HG02943 (cell line): ENCODE measurements around the gene ZNF514.
"Not testable (repeated sequence)": the region's sequence is repeated elsewhere in the genome, so short reads cannot be mapped to it uniquely, and the experiment has no call there.

Experiments used
- ATAC-seq: cut with Tn5 transposase; IDR thresholded peaks from one replicate; pipeline ENCODE4 v1.9.1; 2021; ENCODE audit warnings: mild to moderate bottlenecking, low read depth, moderate library complexity; ENCODE audit not compliant: unreplicated experiment

Gene ZNF514

DNA sequence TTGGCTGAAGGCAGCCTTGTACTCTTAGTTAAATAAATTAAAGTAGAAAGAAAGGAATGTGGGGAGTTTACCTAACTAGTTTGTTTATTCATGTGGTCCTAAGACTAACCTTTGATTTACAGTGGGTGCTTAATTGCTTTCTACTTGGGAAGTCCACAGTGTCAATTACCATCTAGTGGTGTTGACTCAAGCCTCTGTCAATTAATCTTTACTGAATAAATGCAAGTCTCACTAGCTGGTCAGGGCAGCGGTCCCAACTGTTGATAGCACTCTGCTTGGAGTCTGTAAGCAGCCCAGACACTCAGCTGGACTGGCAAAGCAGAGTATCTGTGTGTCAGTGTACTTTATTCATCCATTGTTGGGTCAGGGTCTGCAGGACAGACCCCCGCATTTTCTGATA, 15.8 kb downstream of the ZNF514 start:
- no peak for ATAC-seq

DNA sequence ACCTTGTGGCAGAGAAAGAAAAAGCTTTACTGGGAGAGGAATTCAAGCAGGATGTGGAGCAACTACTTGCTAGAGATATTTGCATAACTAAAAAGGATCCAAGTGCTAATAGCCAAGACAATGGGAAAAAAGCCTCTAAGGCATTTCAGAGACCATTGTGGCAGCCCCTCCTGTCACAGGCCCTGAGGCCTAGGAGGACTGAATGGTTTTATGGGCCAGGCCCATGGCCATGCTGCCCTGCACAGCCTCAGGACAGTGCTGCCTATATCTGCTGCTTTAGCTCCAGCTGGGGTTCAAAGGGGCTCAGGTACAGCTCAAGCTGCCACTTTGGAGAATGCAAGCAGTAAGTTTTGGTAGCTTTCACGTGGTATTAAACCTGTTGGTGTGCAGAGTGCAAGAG, 20.9 kb downstream of the ZNF514 start:
- ATAC-seq: no peak

DNA sequence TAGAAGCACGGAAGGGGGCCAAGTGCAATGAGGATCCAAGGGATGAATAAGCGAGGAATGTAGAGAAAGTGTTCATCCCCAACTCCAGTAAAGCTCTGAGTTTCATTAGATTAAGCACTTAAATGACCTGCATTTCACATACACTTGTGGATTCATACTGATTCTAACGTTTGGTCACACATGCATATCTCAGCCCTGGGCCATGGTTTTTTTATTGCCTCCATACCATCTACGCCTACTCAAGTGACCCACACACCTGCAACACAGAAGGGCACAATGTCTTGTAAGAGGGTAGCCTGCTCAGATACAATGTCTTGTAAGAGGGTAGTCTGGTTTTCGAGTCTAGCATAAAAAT, 37.5 kb downstream of the ZNF514 start:
- peak; percentile 27 for ATAC-seq

DNA sequence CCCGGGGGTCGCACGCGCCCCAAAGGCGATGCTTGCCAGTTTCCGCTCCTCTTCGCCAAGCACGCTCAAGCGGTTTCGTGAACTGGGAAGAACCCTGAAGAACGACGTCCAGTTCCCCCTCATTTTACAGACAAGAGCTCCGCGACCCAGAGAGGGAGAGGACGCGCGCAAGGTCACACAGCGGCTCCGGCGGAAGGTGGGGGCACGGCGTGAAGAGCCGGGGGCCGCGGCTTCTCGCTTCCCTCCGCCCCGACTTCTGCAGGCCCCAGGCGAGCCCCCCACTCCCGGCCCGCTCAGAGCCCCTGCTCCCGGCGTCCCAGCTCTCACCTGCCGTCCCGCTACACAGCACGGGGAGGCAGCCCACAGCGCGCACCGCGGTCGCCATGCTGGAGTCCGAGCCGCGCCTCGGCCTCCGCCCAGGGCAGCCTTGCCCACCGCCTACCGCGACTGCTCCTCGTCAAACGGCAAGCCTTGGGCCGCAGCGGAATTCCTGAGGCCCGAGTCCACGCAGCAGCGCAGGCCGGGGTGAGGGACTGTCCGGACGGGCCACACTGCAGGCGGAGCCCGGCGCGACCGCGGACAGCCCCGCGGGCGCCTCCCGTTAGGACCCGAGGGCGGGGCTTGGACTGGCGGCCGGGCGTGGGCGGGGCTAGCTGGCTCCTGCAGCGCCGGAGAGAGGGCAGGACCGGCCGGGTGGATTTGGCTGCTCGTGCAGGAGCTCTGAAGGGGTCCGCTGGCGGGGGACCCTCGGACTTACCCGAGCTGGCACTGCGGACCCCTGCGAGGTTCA, 38.0 kb downstream of the ZNF514 start, which contains the start of gene MRPS5:
Gene MRPS5, minus strand, starts transcription at position 402 of the 790 bp plus-strand sequence. Its CDS starts 17 bp downstream, at position 385.
- peak; percentile 95 for ATAC-seq

DNA sequence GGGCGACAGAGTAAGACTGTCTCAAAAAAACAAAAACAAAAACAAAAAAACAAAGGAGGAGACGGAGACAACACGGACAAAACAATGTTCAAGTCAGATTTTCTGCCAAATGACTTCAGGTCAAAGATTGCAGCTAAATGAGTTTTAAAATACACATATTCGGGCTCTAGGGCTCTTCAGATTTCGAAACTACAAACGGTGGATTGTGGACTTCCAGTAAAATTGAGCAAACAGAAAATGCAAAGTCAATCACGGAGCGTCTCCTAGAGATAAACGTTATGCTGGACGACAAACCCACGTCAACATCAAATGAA, 38.6 kb downstream of the ZNF514 start:
- peak; percentile 1 for ATAC-seq

DNA sequence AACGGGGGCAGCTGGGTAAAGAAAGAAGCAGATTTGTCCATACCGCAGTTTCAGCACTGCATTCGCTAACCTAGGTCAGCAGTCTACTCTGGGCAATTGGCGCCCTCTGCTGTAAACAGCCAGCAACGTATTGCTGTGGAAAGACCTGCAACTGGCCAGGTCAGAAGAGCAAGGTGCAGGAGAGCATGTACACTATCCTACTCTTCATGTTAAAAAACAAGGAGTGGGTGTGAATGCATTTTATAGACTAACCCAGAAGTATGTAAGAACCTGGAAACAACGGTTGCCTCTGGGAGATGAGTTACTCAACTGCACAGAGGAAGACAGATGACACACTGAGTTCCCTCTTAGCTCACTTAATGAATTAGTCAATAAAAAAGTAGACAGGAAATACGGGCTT, 44.2 kb downstream of the ZNF514 start:
- ATAC-seq: peak; percentile 97

DNA sequence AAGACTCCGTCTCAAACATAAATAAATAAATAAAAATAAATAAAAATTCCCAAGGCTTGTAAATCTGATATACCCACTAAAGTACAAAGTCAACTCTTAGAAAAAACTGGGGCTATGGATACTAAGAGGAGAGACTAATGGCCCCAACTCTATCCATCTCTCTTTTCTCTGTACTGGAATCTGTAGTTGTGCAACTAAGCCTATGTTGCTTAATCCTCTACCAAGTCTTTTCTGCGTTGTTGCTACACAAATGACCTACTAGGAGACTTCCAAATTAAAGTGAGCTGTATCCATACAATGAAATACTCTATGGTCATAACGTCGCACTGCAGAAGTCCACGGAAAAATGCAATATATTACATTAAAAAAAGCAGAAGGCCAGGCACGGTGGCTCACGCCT, 46.2 kb downstream of the ZNF514 start:
- no peak for ATAC-seq

DNA sequence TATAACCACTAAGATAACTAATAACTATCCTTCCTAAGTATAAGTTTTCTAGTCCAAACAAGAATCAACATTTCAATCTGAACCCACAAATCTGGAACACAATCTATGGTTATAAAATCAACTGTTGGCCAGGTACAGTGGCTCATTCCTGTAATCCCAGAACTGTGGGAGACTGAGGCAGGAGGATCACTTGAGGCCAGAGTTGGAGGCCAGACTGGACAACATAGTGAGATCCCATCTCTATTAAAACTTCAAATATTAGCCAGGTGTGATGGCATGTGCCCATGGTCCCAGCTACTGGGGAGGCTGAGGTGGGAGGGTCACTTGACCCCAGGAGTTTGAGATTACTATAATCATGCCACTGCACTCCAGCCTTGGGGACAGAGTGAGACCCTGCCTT, 49.3 kb downstream of the ZNF514 start:
- no peak for ATAC-seq

DNA sequence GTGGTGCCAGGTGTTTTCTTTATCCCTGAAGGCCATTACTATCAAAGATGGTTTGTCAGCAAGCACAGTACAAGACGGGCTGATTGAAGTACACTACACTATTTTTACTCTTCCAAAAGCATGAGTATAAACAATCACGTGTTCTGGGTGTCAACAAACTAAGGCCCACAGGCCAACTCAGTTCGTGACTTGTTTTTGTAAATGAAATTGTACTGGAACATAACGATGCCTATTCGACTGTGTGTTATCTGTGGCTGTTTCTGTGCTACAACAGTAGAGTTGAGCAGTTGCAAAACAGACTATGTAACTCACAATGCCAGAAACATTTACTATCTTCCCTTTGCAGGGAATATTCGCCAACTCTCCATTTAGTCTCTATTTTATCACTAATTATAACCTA, 50.4 kb downstream of the ZNF514 start:
- ATAC-seq: no peak

DNA sequence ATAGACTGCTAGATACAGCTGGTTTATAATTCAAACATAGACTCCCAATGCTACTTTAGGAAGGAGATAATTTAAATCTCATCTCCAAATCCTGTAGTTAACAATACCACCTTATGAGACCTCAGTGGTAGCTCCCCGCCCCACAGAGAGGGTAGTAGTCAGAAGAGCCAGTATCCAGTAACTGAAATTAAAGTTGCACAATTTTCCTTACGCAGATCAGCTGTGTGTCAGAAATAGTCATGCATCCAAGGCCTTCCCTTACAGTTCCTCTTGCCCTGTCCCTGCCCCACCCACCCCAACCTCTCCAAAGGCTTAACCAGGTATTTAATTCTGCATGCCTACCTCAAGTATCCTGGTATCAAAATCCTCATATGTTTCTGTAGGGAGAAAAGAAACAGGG, 53.6 kb downstream of the ZNF514 start:
- no peak for ATAC-seq

DNA sequence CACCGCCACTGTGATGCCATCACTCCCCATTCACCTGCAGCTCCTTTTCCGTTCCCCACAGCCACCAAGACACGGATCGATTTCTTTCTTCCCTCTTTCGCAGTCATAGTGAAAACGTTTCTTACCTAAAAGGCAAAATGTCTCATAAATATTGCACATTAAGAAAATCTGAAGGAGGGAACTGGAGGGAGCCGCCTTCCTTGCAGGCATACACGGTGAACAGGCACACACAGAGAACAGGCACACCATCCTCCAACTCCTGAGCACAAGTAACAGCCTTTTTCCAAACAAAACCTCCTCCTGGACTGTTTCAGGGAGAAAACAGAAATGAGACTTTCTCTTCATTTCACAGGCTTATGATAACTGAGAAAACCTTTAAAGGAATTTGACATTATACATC, 55.0 kb downstream of the ZNF514 start:
- ATAC-seq: no peak

DNA sequence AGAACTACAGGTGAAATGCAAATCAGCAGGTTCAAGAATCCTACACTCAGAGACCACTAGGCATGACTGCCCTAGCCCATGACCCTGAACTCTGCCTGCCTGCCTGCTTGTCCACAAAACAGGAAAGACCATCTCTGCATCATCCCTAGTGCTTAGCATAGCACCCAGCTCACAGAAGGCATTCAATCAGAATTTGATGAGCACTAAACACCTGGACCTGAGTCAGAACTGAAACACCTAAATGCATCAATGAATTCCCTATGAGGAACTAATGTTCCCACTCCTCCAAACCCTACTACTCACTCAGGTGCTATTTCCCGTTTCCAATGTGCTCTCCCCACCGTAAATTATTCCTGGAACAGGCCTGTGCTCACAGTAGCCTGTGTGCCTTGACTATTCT, 59.7 kb downstream of the ZNF514 start:
- ATAC-seq: no peak

DNA sequence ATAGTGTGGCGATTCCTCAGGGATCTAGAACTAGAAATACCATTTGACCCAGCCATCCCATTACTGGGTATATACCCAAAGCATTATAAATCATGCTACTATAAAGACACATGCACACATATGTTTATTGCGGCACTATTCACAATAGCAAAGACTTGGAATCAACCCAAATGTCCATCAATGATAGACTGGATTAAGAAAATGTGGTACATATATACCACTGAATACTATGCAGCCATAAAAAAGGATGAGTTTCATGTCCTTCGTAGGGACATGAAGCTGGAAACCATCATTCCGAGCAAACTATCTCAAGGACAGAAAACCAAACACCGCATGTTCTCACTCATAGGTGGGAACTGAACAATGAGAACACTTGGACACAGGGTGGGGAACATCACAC, 61.4 kb downstream of the ZNF514 start:
- ATAC-seq: not testable (repeated sequence)
